Stimulated activated CD8-positive, alpha-beta memory T cell treated with anti-CD3 and anti-CD28 coated beads, Interleukin-7, amount 100 ng/mL, for 48 hours (primary cell): ENCODE results near the gene SLC1A2.

Experiments
- DNase-seq, 2 donors: peaks; one replicate each; pipeline ENCODE4 v3.0.0-alpha.2; 2020; ENCODE audit warnings: low read depth in 1 of 2; ENCODE audit errors: extremely low read depth in 1 of 2

Gene SLC1A2

GRCh38 chr11:35330156-35330889 is 89.0 kb downstream of the SLC1A2 start:
- DNase-seq, result no peak

DNA sequence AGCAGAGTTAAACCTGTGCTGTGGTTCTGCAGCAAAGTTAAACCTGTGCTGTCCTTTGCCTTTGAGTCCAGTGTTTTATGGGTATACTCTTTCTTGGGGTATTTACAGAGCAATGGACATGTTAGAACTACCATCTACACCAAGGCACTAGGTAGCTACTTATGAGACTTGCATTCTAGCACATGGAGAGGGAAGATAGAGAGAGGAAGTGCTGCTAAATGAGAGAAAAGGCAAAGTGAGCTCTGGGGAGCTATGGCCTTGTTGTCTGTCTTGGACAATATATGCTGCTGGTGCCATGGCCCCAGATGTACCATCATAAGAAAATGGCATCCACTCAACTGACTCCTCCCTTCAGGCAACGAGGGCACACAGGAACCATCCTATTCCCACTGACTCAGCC is 91.5 kb downstream of the SLC1A2 start:
- no peak for DNase-seq

DNA sequence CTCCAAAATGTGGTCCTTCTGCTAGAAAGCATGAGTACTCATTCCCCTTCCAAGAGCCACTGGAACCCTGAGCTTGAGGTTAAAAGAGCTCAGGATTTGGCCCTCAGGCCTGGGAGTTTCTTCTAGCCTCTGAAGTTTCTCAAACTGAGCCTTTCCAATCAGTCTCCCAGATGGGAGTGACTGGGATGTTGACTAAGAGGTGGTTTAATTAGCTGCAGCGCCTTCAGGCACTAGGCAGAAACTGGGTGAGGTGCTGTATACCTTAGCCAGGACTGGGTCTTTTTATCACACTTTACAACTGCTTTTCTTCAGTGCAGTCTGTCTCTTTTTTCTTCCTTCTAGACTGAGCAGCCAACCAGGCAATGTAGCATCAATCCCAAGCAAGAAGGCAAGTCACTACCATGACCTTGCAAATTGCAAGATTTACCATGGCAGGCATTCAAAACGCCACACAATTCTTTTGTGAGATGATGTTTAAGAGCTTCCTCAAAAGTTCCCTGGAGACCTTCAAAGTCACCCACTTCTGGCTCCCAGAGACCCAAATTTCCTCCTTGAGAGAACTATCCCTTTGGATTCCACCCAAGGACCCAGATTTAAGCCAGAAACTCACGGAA is 93.0 kb downstream of the SLC1A2 start:
- no peak for DNase-seq

DNA sequence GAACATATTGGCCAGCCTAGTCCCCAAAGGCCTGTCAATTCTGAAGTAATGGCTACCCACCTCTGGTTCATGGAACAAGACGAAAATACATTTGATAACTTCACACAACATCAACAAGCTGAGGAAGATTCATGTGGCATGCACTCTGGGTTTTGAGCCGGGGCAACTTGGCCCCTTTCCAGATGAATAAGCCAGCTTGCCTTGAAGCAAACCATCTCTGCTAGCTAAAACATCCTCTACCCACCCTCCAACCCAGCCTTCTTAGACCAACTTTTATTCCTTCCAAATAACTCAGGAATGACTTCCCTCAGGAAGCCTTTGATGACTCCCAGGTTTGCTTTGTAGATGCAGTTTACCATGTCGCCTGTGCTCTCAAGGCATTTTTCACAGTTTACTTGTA is 94.4 kb downstream of the SLC1A2 start:
- no peak for DNase-seq

DNA sequence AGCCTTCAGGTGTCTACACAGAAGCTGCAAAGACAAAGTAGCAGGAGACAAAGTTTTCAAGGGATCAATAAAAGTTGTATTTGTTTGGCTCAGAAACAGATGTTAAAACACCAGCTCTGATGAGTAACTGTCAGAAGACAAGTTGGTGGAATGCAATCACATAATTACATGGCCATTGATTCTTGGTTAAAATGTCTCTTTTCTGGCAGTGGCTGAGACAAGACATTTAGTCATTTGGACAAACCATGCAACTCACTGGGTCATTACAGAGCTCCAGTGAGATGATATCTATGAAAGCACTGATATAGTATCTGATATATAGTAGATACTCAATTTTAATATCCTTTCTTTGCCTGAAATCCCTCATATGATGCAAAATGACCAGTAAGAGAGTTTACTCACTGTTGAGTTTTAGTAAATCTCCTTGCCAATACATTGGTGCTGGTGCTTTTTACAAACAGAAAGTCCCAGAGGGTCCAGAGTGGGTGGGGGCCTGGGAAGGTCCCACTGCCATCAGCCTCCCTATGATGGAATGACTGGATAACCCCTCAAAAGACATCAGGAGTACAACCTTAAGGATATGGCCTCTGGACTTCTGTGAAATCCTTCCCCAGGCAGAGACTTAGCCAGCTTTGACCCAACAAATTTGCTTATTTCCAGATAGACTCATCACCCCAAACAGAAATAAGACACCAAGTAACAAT is 95.0 kb downstream of the SLC1A2 start:
- no peak for DNase-seq

- no peak for DNase-seq
Measured at GRCh38 chr11:35323076-35323868, 96.1 kb downstream of the SLC1A2 start.

DNA sequence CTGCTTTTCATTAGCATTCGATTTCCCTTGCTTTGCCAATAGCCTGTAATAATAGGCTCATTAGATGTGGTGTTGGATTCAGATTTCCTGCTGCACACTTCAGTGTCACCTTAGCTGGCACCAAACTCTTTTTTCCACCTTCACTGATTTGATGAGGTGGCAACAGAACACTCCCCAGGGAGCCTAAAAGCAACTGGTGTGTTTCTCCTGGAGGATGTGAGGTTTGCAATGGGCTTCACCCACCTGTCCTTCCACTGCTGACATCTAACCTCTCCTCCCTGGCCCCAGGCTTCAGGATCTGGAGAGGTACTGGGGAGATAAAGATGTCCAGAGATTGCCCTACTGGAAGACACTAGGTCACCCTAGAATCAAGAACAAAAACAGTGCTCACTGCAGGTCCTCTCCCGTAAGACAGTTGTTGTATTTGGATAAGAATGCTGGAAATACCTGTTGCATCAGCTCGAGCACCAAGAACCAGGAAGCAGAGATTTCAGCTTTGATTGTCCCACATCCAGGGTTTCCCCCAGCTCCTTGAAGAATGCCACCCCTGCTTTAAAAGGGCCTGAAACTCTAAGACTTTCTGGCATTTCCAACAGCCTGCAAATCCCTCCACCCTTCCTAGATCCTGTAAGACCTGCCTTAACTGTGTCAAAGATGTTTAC is 96.9 kb downstream of the SLC1A2 start:
- DNase-seq, result no peak

- DNase-seq, result no peak
Measured at GRCh38 chr11:35321532-35322317, 97.6 kb downstream of the SLC1A2 start.

- DNase-seq, result no peak
Measured at GRCh38 chr11:35321111-35321510, 98.2 kb downstream of the SLC1A2 start.

DNA sequence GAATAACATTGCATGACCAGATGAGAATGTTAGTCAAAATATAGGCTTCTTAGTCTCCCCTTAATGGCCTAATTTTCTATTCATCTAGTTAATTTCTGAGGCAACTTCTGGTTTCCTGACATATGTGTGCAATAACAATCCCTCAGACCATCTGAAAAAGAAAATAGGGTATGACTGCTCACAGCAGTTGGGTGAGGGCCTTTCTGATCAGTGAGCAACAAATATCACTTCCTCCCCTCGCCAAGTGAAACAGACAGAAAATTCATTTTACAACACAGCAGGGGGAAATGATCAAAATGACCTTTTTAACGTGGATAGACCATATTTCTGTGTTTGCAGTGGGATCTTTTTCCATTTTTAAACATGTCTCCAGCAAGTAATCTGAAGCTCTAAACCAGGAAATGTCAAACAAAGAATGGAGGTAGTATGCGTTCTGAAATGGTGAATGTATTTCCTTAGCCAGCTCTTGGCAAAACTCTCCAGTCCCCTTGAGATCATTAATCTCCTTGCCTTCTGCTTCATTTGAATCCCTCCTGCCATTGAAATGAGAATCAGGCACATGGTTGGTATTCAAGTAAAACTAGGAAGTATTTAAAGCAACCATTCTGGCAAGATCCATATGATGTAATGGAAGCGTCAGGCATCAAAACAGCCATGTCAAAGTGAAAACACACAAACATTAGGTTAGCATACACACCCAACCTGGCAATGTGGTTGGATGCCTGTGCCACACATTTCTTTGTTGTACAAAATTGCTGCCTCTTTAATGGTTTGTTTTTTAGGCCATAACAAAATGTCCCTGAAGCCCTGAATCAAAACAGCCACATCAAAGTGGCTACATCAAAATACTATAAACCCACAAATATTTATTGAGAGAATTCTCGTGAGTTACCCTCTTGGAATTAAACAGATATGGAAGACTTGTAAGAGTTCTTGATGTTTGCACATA is 100.1 kb downstream of the SLC1A2 start:
- DNase-seq, result no peak

DNA sequence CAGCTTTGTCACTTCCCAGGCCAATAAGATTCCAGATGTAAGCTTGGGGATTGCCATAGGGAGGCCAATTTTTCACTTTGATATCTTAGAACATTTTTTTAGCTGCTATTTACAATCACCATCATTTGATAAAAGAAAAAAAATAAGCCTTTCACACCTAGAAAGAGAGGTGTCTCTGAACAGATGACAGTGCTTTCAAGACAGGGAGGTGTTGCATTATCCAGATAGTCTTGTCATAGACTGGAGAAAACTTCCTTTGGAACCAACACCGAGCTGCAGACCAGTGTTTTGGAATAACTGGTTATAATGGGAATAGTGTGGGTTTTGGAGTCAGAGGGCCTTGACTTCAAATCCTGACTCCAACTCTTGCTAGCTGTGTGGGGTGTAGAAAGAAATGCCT is 101.0 kb downstream of the SLC1A2 start:
- DNase-seq, result no peak

GRCh38 chr11:35317253-35317652 is 102.1 kb downstream of the SLC1A2 start:
- DNase-seq, result no peak

DNA sequence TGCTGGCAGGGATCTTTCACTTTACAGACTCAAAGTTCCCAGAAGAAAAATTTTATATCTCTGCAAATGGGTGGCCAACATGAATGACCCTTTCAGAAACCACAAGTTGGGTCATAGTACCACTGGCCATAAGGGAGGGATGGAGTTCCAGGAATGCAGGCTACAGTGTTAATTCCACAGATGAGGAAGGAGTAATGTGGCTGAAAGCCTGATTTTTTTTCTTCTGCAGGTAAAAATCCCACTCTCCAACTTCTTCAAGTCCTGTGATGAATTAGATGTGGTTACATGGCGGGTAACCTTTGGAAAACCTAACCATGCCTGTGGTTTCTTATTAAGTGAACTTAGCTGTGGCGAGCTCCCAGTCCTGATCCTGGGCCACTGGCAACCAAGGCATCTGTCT is 103.2 kb downstream of the SLC1A2 start:
- no peak for DNase-seq

DNA sequence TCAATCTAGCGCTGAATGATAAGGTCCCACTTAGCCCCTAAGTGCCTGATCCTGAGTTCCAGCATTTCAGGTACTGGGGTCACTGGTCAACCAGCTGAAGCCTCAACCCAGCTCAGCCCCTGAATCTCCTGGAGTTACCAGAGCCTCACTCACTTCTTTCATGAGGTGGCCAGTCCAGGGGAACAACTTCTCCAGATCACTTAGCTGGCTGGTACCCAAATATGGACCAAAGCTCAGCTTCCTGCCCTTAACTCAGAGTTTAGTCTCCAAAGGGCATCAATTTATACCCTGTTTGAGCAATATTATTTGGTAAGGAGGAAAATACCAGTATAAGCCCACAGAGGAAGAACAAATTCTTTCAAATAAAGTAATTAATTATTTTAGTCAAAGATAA is 105.6 kb downstream of the SLC1A2 start:
- DNase-seq, result no peak

DNA sequence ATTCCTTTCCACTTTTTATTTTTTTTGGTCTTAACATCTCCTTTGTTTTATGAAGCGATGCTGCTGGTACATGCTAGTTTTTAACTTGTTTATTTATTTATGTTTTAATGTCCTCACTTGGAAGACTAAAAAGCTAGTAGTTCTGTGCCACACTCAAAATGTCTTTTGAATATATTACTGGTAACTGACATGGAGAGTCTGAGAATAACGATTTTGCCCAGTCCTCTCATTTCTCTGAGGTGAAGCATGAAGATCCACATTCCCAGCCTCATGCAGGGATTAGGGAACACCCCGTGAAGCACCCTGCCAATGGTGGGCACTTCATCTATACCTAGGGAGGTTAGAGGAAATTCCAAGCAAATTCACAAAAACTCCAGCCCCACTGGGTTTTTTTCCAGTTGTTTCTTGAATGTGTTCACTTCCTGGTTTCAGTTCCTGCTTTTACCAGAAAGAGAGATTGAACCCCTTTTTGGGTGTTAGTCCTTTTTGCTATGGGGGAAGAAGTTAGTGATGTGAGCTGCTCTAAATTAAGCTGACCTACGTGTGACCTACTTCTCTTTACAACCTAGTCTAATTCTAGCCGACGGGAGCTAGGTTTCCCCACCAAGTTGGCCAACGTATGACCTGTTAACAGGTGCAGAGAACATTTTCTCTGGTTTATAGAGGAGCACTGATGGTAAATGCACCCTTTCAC is 106.1 kb downstream of the SLC1A2 start:
- no peak for DNase-seq

- DNase-seq, result no peak
Measured at GRCh38 chr11:35311331-35311730, 108.0 kb downstream of the SLC1A2 start.

GRCh38 chr11:35308157-35308556 is 111.2 kb downstream of the SLC1A2 start:
- no peak for DNase-seq

DNA sequence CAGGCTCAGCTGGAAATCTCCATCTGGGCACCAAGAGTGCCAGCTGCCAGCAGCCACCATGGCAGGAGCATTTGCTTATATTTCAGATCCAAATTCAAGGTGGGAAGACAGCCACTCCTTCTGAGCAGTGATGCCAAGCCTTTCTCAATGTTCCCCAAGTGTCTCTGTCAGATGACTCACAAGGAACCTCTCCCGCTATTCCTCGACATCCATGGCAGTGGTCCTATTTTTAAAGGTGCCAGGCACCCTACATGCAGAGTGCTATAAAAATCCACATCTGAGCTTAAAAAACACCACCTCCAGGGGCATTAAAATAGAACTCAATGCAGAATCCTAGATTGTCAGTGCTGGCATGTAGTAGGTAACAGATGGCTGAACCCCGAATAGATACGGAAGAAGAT is 112.1 kb downstream of the SLC1A2 start:
- DNase-seq, result no peak
